ENCODE measurements around the gene WDR1. TPM values are rescaled to one million over a fixed set of nuclear protein-coding genes. Genes with fewer than 3 reads are reported as not detected.

WDR1 gene
- polyA plus RNA-seq, 2 of the 4 experiments (the other 2 are of a cell fraction): 251 to 326 TPM

DNA sequence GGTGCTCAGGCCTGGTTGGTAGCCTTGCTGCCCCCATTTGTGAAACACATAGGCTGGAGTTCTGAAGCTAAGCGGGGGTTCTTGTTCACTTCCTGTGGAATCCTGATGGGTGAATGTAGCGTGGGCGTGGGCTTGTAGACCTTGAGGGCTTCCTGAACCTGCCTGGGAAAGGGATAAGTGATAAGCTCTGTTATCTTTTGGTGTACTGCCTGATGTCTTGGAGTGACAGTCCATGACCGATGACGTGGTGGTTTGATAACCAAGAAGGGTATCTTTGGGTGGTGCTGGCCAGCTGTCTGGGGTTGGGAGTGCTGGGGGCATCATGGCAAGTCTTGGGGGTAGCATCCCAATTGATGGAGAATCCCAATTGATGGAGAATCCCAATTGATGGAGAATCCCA lies 17.5 kb upstream of the WDR1 start:
- POLR2A ChIA-PET: interaction anchor here (1.5 kb wide), 1 partner anchor 17 kb away, joined by 4 read pairs; the partner anchor contains the start of gene WDR1
- DNase-seq (ENCODE audit: low read depth in 1 of 2, low spot score in 1 of 2): no peak
- TF ChIP-seq CEBPB (IDR thresholded peaks at IDR 0.05) (no peak), RFX5 (IDR thresholded peaks at IDR 0.05) (no peak), RNF2 (IDR thresholded peaks at IDR 0.05; ENCODE audit: borderline replicate concordance, low read depth) (no peak), EHF (CRISPR knock-in tag; IDR thresholded peaks at IDR 0.05) (no peak), FOSL2 (IDR thresholded peaks at IDR 0.05) (no peak), FOSL2 (CRISPR knock-in tag; IDR thresholded peaks at IDR 0.05) (no peak), KDM5A (IDR thresholded peaks at IDR 0.05) (no peak), HDAC2 (IDR thresholded peaks at IDR 0.05) (no peak), ESRRA (IDR thresholded peaks at IDR 0.05; ENCODE audit: borderline replicate concordance, low read length) (no peak), MYC (IDR thresholded peaks at IDR 0.05; ENCODE audit: borderline replicate concordance, low read length) (no peak), ZC3H11A (IDR thresholded peaks at IDR 0.05) (no peak), CHD2 (IDR thresholded peaks at IDR 0.05; ENCODE audit: low read length, partially characterized antibody) (no peak)
- TF ChIP-seq, protein P1, sequence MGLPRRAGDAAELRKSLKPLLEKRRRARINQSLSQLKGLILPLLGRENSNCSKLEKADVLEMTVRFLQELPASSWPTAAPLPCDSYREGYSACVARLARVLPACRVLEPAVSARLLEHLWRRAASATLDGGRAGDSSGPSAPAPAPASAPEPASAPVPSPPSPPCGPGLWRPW (IDR thresholded peaks at IDR 0.05): no peak
- TF ChIP-seq, protein P2, sequence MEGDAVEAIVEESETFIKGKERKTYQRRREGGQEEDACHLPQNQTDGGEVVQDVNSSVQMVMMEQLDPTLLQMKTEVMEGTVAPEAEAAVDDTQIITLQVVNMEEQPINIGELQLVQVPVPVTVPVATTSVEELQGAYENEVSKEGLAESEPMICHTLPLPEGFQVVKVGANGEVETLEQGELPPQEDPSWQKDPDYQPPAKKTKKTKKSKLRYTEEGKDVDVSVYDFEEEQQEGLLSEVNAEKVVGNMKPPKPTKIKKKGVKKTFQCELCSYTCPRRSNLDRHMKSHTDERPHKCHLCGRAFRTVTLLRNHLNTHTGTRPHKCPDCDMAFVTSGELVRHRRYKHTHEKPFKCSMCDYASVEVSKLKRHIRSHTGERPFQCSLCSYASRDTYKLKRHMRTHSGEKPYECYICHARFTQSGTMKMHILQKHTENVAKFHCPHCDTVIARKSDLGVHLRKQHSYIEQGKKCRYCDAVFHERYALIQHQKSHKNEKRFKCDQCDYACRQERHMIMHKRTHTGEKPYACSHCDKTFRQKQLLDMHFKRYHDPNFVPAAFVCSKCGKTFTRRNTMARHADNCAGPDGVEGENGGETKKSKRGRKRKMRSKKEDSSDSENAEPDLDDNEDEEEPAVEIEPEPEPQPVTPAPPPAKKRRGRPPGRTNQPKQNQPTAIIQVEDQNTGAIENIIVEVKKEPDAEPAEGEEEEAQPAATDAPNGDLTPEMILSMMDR (IDR thresholded peaks at IDR 0.05): no peak
- ATAC-seq: no peak
- H3K4me1 ChIP-seq: no peaks in the 10 kb centered on the region
- no peak overlapping the region for H3K27ac ChIP-seq
- no peak overlapping the region for H3K4me2 ChIP-seq
- H3K9me3 ChIP-seq: no peaks in the 10 kb centered on the region
- CTCF ChIA-PET: no interaction called here
- H3K4me3 ChIP-seq: no peak overlapping the region
- 25% methylated on average over 3 of the region's 5 CpGs for WGBS (ENCODE audit: missing lambda C conversion rate)
- FAIRE-seq: no peak

GRCh38 chr4:10131202-10131601 lies 14.6 kb upstream of the WDR1 start:
- Histone ChIP-seq H3K4me2 (no peak overlapping the region), H3K4me1 (no peaks in the 10 kb centered on the region), H3K9me3 (no peaks in the 10 kb centered on the region), H3K4me3 (no peak overlapping the region), H3K27ac (no peak overlapping the region)
- DNase-seq (ENCODE audit: low read depth in 1 of 2, low spot score in 1 of 2) (no peak), FAIRE-seq (no peak), ATAC-seq (no peak)
- TF ChIP-seq RNF2 (IDR thresholded peaks at IDR 0.05; ENCODE audit: borderline replicate concordance, low read depth): no peak
- CTCF ChIA-PET: no interaction called here
- POLR2A ChIA-PET: no interaction called here
- 6% methylated on average over 5 of the region's 10 CpGs for WGBS (ENCODE audit: missing lambda C conversion rate)

DNA sequence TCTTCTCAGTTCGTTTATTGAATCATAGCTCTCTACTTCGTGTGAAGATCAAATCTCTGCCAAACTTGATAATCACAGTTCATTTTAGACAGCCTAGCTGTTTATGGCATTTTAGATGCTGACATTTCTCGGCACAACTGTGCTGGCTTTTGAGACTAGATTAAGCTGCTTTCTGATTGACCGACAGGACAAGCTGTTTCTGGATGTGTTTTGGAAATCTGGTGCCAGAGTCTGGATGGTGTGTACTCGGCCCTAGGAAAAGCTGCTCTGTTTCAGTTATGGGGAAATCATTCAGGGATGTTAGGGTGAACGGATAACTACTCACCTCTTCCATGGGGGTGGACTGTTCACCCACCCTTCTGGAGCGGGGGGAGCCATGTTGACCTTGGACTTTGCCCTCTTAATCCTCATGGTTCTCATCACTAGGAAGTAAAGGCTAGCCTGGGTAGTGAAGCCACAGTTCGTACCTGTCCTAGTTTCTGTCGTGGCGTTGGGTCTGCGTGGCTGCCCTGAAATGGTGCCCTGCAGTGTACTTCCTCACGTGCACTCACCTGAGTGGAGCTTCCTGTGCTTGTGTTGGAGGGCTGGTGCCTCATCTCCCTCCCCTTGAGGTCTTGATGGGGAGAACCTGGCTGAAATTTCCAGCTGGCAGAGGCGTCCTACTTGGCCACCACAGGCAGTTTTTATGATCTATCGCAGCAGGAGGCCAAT lies 13.7 kb upstream of the WDR1 start:
- POLR2A ChIA-PET: no interaction called here

More for the DNA sequence above, 13.7 kb upstream of the WDR1 start:
- Histone ChIP-seq H3K9me3 (no peaks in the 10 kb centered on the region), H3K4me1 (no peaks in the 10 kb centered on the region), H3K27ac (no peak overlapping the region), H3K4me2 (no peak overlapping the region), H3K4me3 (no peak overlapping the region)
- WGBS (ENCODE audit: missing lambda C conversion rate): 37% methylated on average over 8 of the region's 14 CpGs
- DNase-seq (ENCODE audit: low read depth in 1 of 2, low spot score in 1 of 2) (no peak), ATAC-seq (no peak), FAIRE-seq (no peak)
- CTCF ChIA-PET: interaction anchor here (0.6 kb wide), 1 partner anchor 84 kb away, joined by 3 read pairs; no protein-coding TSS in a partner anchor
- TF ChIP-seq FOXS1 (CRISPR knock-in tag; IDR thresholded peaks at IDR 0.05) (no peak), NPAS2 (CRISPR knock-in tag; IDR thresholded peaks at IDR 0.05; ENCODE audit: borderline replicate concordance) (no peak), RFX5 (IDR thresholded peaks at IDR 0.05) (no peak), SREBF2 (IDR thresholded peaks at IDR 0.05) (no peak), RAD21 (conservative IDR thresholded peaks at IDR 0.05 in 1 of 2, IDR thresholded peaks at IDR 0.05 in 1 of 2) (no peak), CHD2 (IDR thresholded peaks at IDR 0.05; ENCODE audit: low read length, partially characterized antibody) (no peak), EHMT2 (IDR thresholded peaks at IDR 0.05; ENCODE audit: low read depth) (no peak), ZNF302 (CRISPR knock-in tag; IDR thresholded peaks at IDR 0.05) (no peak)
